ENCODE results near the gene ADGRE2.
"Not testable (repeated sequence)": the region's sequence is repeated elsewhere in the genome, so short reads cannot be mapped to it uniquely, and the experiment has no call there.

Gene ADGRE2

DNA sequence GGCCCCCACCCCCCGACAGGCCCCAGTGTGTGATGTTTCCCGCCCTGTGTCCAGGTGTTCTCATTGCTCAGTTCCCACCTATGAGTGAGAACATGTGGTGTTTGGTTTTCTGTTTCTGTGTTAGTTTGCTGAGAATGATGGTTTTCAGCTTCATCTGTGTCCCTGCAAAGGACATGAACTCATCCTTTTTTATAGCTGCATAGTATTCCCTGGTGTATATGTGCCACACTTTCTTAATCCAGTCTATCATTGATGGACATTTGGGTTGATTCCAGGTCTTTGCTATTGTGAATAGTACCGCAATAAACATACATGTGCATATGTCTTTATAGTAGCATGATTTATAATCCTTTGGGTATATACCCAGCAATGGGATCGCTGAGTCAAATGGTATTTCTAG, 715 bp downstream of the ADGRE2 start:
- DNase-seq = not testable (repeated sequence)

DNA sequence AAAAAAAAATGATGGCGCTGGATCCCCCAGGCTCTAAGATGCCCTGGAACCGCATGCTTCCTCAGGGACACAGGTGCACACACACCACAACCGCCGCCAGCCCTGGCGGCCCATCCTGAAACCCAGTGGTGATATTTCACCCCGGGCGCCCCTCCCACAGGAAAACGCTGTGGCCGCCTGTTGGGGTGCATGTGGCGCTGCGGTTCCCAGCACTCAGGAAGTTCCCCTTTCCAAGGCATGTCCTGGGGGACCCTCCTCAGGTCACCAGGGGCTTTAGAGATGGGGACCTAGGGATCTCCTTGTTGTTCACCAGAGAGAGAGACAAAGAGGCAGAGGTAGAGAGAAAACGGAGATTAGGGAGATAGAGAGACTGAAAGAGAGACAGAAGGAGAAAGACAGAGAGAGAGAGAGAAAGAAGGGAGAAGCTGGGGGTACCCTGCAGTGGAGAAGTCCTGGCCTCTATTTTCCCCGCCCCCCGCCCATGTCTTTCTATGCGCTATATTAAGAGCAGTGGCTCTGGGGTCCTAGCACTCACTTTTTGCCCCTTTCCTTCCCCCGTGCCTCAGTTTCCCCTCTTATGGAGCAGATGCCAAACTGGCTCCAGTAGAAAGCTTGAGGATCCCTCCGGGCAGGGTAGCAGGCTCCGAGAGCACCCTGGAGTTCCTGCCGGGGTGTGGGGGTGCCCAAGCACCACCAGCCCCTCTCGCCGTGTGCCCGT, 2.3 kb downstream of the ADGRE2 start:
- DNase-seq = no peak

DNA sequence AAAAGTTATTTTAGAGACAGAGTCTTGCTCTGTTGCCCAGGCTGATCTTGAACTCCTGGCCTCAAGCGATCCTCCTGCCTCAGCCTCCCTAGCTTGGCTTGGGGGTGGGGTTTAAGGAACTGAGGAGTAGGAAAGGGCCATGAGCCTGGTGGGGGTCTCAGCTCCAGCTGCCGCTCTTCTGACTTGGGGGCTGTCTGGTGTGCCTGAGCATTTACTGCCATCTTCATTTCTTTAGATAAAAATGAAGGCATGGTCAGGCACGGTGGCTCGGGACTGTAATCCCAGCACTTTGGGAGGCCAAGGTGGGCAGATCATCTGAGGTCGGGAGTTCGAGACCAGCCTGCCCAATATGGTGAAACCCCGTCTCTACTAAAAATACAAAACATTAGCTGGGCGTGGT, 3.0 kb downstream of the ADGRE2 start:
- DNase-seq = not testable (repeated sequence)

DNA sequence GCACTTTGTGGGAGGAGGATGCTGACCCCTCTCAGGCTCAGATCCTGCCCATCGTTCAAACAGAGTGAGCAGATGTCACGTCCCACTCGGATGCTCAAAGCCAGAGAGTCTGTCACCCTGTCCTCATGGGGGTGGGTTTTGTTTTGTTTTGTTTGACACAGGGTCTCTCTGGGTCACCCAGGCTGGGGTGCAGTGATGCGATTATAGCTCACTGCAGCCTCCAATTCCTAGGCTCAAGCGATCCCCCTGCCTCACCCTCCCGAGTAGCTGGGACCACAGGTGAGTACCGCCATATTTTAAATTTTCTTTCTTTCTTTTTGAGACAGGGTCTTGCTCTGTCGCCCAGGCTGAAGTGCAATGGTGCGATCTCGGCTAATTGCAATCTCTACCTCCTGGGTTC, 4.0 kb downstream of the ADGRE2 start:
- no peak for DNase-seq

DNA sequence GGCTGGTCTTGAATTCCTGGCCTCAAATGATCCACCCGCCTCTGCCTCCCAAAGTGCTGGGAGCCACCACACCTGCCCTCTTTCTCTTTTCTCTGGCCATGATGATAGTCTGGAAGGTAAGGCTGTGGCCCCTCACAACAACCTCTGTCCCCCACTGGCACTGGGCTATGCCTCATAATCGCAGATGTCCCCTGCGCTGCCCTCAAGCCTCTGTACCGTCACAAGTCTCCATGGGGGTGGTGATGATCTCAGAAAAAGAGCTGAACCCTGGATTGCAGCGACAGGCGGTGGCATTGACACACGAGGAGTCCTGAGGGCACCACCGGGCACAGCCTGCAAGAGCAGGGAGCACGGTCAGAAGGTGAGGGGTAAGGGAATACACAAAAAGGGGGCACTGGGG, 4.6 kb downstream of the ADGRE2 start:
- DNase-seq = not testable (repeated sequence)

DNA sequence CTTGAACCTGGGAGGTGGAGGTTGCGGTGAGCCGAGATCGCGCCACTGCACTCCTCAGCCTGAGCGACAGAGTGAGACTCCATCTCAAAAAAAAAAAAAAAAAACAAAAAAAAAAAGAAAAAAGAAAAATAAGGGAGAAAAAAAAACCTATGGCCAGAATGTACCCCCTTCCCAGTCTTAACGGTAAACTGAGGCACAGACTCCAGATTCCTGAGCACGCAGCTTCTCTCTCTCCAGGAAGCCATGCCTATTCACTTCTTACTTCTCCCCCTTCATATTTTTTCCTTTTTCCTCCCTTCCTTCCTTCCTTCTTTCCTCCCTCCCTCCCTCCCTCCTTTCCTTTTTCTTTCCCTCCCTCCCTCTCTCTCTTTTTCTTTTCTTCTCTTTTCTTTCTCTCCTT, 5.4 kb downstream of the ADGRE2 start:
- DNase-seq = no peak

DNA sequence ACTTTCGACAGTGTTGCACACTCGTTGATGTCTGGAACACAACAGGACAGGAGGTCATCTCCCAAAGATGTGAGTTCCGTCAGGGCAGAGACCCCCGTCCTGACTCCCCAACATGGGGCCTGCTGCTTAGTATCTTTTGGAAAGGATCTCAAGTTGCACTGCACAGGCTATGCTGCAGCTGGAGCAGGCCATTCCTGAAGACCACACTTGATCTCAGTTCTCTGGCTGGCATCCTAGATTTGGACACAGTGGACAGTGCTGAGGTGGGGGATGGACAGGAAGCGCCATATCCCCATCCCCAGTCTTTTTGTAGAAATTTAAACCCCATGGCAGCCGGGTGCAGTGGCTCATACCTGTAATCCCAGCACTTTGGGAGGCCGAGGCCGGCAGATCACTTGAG, 5.9 kb downstream of the ADGRE2 start:
- no peak for DNase-seq

DNA sequence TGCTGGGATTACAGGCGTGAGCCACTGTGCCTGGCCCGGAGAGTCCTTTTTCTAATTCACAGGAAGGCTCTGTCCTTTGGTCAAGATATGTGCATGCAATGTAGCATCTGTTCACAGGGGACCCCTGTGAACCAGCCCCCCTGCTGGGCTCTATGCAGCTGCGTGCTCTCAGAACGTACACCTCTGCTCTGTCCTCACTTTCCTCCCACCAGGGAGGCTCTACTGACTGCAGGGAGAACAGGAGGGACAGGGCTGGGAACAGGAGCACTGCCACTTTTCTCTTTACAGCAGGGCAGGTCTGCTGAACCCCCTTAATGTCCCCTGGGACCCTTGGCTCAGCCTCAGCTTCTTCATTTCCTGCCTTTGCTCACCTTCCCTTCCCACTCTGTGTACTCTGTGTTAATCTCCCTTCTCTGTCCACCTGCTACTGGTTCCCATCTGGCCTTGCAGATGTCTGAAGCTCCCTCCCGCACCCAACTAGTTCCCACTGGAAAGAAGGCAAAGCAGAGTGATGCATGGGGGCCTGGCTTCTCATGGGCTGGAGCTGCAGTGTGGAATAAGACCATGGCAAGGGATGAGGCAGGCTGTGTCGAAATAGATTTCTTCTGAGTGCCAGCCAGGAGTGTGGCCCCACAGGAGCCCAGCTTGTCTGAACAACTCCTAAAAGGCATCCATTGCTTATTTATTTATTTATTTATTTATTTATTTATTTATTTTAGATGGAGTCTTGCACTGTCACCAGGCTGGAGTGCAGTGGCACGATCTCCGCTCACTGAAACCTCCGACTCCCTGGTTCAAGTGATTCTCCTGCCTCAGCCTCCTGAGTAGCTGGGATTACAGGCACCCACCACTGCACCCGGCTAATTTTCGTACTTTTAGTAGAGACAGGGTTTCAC, 7.2 kb downstream of the ADGRE2 start:
- no peak for DNase-seq

DNA sequence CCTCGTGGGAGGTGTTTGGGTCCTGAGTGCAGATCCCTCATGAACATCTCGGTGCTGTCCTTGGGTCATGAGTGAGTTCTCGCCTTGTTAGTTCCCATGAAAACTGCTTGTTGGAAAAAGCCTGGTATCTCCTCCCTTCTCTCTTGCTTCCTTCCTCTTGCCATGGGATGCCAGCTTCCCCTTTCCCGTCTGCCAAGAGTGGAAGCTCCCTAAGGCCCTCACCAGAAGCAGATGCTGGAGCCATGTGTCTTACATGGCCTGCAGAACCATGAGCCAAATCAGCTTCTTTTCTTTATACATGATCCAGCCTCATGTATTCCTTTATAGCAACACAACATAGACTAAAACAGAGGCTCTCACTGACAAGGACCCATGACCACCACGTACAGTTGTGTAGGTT, 8.2 kb downstream of the ADGRE2 start:
- DNase-seq = no peak

DNA sequence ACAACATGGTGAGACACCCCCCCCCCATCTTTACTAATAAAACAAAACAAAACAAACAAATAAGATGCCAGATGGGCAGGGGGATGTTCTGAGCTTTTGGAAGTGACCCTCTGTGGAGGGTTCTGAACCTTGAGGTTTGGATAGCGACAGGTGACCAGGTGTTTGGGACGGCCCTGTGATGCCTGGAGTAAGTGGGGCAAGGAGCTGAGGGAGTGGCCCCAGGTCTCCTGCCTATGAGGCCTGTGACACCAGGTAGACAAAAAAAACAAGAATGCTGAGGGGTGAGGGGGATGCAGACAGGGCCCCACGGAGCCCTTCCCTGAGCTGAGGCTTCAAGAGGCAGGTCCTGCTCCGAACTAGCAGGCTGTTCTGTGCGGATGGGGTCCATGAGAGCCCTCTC, 9.2 kb downstream of the ADGRE2 start:
- no peak for DNase-seq

DNA sequence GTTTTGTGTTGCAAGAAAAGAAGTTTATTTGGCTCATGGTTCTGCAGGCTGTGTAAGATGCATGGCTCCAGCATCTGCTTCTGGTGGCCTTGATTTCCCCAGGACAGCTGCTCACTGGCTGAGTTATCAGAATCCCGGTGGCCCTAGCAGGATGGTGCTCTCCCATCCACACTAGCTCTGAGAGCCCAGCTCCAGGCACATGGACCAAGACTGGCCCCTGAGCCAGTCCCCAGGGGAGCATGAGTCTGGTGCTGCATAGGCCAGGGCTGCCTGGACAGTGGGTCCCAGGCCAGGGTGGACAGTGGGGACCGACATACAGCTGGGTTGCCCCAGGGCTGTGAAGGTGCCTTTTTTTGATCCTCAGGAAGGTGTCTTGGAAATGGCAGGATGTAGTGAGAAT, 10.4 kb downstream of the ADGRE2 start:
- no peak for DNase-seq

DNA sequence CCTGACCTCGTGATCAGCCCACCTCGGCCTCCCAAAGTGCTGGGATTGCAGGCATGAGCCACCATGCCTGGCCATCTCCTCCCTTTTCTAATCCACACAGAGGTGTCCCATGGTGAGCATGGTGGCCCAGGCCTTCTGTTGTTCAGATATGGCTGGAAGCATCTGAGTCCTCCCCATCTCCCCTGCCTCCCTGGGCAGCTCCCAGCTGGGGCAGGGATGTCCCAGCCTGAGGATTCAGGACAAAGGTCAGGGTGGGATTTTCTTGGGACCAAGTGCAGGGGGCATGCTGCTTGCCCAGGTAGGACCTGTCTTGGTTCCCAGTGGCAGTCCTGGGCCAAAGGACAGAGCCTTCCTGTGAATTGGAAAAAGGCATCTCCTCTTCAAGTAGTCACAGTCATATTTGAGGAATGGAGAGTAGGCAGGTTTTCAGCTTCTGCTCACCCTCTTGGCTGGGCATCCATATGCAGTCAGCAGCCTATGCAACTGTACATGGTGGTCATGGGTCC, 10.8 kb downstream of the ADGRE2 start:
- DNase-seq = no peak

DNA sequence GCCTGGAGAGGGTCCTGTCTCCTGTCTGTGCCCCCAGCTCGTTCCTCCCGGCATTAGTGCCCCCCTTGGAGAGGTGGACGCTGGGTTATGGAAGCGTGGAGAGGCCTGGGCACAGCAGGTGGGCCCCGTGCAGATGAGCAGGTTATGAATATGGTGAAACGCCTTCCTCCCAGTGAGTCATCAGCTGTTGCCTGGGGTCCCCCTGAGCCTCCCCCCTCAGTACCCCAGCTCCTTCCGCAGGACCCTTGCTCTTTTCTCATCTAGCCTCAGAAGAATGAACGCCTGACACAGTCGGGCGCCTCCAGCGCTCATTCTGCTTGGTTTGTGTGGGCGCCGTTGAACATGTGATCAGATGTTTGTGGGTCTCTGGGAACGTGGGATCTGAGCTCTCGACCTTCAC, 12.5 kb downstream of the ADGRE2 start:
- DNase-seq = not testable (repeated sequence)

DNA sequence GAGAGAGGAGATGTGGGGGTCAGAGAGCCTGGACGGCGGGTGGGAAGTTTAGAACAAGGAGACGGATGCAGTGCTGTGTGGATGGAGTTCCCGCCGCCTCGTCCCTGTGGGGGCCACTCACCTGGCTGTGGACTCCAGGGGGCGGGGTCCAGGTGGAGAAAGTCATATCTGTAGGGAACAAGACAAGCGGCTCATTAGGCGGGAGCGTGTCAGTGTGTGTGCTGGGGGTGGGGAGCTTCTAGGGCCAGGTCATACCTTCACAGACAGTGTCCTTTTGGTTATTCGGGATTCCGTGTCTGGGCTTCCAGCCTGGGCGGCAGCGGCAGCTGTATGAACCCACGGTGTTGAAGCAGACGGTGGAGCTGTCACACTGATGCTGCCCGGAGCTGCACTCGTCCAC, 13.0 kb downstream of the ADGRE2 start:
- not testable (repeated sequence) for DNase-seq

DNA sequence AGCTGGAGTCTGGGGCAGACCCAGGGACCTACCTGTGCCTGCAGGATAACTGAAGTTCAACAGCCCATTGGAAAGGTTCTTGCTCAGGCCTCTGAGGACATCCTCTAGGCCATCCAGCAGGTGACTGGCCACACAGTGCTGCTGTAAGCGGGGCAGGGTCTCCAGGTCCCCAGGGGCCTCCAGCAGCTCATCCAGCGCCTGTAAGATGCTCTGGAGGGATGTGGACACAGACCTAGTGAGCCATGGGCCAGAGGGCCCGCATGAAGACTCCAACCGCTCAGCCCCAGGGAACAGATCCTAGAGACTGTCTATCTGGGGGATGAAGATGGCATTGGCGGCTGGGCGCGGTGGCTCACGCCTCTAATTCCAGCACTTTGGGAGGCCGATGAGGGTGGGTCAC, 14.0 kb downstream of the ADGRE2 start:
- no peak for DNase-seq

DNA sequence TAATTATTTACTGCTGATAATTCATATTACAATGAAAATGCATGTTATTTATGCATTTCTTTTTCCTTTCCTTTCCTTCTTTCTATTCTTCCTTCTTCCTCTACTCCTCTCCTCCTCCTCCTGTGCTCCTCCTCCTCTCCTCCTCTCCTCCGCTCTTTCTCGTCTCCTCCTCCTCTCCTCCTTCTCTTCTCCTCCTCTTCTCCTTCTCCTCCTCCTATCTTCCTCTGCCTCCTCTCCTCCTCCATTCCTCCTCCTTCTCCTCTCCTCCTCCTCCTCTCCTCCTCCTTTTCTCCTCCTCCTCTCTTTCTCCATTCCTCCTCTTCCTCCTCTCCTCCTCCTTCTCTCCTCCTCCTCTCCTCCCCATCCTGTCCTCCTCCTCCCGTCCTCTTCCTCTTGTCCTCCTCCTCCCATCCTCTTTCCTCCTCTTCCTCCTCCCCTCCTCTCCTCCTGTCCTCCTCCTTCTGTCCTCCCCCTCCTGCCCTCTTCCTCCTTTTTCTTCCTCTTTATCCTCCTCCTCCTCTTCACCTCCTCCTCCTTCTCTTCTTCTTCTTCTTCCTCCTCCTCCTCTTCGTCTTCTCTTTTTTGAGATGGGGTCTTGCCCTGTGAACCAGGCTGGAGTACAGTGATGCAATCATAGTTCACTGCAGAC, 14.7 kb downstream of the ADGRE2 start:
- DNase-seq = no peak

DNA sequence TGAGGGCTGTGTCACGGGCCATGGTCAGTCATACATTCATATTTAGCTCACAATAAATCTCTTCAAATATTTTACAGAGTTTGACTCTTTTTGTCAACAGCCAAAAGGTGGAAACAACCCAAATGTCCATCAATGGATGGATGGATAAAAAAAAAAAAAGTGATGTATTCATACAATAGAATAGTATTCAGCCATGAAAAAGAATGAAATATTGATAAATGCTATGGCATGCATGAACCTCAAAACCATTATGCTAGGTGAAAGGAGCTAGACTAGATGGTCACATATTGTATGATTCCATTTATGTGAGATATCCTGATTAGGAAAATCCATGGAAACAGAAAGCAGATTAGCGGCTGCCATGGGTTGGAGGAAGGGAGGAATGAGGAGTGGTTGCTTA, 16.2 kb downstream of the ADGRE2 start:
- DNase-seq = no peak

DNA sequence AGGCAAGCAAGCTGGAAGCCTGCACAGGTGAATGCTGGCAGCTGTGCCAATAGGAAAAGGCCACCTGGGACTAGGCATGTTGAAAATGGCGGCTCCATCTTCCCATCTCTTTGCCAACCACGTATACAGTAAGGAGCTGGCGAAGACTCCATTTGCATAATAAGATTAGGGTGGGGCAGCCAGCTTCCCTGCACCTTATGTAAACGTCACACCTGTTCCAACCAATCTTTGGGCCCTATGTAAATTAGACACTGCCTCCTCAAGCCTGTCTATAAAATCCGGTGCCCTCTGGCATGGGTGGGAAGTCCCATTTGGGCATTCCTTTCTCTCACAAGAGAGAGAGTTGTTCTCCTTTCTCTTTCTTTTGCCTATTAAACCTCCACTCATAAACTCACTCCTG, 16.8 kb downstream of the ADGRE2 start:
- DNase-seq = no peak

DNA sequence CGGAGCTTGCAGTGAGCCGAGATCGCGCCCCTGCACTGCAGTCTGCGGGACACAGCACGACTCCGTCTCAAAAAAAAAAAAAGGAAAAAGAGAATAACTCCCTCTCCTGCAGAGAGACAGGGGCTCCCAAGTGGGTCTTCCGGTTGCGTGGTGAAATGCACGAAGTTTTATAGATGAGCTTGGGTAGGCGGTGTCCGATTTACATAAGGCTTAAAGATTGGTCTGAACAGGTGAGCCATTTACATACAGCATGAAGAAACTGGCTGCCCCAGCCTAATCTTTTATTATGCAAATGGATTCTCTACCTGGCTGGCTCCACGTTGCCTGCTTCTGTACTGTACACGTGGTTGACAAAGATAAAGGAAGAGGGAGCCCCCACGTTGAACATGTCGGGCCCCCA, 19.5 kb downstream of the ADGRE2 start:
- no peak for DNase-seq

DNA sequence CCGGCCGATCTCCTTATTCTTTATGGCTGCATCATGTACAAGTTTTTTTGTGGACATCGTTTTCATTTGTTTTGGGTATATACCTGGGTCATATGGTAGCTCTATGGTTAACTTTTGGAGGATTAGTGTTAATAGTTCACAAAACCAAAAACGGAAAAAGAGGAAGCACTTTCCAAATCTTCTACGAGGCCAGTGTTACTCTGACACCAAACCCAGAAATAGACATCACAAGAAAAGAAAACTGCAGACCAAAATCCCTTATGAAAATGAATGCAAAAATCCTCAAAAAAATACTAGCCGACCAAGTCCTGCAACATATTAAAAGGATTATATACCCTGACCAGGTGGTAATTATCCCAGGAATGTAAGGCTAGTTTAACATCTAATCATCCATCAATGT, 29.8 kb downstream of the ADGRE2 start:
- DNase-seq = no peak

DNA sequence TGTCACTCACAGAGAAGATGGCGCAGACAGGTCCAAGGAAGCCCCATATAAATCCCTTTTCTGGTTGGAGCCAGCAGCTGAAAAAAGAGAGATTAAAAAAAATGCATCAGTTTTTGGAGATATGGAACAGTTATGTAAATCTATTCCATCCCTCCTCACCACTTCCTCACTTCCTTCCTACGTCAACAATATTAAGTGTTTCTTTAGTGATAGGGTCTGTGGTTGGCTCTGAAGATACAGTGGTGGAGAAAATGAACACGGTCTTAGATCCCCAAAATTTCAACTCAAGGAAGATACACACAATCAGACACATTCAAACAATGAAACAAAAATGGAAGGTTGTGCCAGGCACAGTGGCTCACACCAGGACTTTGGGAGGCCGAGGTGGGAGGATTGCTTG, 31.5 kb downstream of the ADGRE2 start:
- DNase-seq = no peak

DNA sequence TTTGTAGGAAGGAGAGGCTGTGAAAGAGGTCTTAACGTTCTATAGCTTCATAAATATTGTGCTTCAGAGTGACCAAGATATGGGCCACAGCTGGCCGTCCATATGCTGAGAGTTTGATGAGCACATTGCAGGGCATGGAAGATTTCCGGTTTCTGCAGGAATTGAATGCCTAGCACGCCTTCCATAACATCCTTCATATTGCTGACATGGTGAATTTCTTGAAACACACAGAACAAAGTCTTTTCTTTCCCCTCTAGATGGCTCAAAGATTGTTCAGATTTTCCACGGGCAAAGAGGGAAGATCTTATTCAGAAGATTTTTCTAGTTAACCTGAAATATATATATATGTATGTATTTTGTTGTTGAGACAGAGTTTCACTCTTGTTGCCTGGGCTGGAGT, 42.4 kb downstream of the ADGRE2 start:
- no peak for DNase-seq

DNA sequence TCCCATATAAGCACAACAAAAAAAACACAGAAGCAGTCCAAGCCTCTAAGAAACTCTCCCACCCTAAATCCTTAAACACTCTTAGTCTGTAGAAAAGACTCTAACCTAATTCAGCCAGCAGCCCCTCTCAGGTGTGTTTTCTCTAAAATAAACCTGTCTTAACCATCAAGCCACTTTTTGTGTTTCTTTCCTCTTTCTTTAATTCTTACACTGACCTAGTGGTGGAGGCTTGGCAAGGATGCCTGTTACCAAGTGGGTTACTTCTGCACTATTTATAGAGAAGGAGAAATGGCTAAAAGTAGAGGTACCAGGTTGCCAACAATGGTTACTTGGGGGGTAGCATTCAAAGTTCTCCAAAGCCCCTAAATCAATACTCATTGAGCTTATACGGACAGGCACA, 44.8 kb downstream of the ADGRE2 start:
- no peak for DNase-seq

DNA sequence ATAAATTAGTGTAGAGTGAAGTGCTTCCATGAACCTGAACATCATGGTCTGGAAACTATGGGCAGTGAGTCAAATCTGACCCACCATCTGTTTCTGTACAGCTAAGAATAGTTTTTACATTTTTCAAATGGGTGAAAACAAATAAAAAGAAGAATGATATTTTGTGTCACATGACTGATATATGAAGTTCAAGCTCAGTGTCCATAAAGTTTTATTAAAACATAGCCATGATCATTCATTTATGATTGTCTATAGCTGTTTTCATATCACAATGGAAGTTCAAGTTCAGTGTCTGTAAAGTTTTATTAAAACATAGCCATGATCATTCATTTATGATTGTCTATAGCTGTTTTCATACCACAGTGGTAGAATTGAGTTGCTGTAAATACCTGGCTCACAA, 45.9 kb downstream of the ADGRE2 start:
- no peak for DNase-seq

All from left hindlimb (tissue), 1 donor.